ENCODE results near the gene FBLN2. TPM values are rescaled to one million over a fixed set of nuclear protein-coding genes. Genes with fewer than 3 reads are reported as not detected.

Gene FBLN2
- total RNA-seq, 1 donor from 2014 or later, result 67.5 TPM

DNA sequence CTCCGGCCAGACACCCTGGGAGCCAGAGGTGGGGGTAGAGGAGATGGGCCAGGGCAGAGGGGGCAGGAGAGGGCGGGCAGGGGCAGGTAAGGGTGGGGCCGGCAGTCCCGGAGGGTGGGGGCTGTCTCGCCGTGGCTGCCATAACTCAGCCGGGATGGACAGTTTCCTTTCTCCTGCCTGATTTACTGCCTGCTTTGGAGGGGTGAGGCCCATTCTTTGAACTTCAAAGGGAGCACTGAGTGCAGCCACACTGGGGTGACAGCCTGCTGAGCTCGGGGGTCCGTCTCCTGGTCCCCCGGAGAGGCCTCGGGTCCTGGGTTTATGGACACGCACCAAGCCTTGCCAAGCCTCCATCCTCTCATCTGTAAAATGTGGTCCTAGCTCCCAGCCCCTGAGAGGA is 135.4 kb downstream of the FBLN2 start:
- no peak for DNase-seq (ENCODE audit: low spot score in 2 of 2, unreplicated experiment in 2 of 2)
- Mint-ChIP-seq H3K9me3 (no peaks in the 10 kb centered on the region), H3K4me1 (peaks cover 35% of the 10 kb centered on the region), H3K27ac (no peak overlapping the region), H3K27me3 (ENCODE audit: low read depth) (peaks cover 8% of the 10 kb centered on the region), H3K4me3 (no peak overlapping the region), H3K36me3 (no peaks in the 10 kb centered on the region)
- no peak for TF ChIP-seq CTCF (IDR thresholded peaks at IDR 0.05; ENCODE audit: unreplicated experiment)

DNA sequence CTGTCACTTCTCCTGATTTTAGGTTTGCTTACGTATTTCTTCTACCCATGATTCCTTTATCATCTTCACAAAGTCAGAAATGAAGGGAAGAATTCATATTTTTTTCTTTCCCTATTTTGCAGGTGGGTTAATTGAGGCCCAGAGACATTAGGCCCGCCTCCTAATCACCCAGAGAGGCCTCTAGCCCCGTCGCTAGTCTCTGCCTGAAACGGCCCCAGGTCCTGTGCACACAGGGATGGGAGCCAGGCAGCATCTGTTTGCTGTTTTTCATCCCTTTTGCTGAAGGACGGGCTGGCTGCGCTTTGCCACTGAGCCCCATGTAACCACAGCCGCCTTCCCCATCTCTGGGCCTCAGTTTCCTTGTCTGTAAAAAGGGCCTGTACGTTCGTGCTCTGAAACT is 135.9 kb downstream of the FBLN2 start:
- H3K27ac Mint-ChIP-seq, result no peak overlapping the region
- no peak for TF ChIP-seq CTCF (IDR thresholded peaks at IDR 0.05; ENCODE audit: unreplicated experiment)
- no peaks in the 10 kb centered on the region for H3K9me3 Mint-ChIP-seq
- no peak overlapping the region for H3K4me3 Mint-ChIP-seq
- no peaks in the 10 kb centered on the region for H3K36me3 Mint-ChIP-seq
- peaks cover 8% of the 10 kb centered on the region for H3K27me3 Mint-ChIP-seq (ENCODE audit: low read depth)
- H3K4me1 Mint-ChIP-seq, result peaks cover 35% of the 10 kb centered on the region
- no peak for DNase-seq (ENCODE audit: low spot score in 2 of 2, unreplicated experiment in 2 of 2)

DNA sequence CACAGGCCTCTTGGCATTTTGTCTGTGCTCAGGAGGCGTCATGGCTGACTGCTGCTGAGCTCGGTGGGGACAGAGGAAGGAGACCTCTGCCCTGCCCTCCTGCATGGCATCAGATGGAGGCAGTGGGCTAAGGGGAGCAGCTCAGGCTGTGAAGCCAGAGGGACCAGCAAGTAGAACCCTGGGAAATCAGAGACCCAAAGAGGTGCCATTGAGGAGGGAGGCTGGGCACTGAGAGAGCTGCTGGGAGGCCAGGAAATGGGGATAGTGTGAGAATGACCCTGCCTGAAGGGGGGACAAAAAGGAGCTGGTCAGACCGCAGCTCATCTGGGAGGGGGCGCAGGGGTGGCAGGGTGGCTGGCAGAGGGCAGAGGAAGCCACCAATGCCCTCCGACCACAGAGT is 136.8 kb downstream of the FBLN2 start:
- peaks cover 3% of the 10 kb centered on the region for H3K27me3 Mint-ChIP-seq (ENCODE audit: low read depth)
- no peaks in the 10 kb centered on the region for H3K9me3 Mint-ChIP-seq
- no peaks in the 10 kb centered on the region for H3K36me3 Mint-ChIP-seq
- H3K27ac Mint-ChIP-seq, result no peak overlapping the region
- H3K4me1 Mint-ChIP-seq, result peaks cover 39% of the 10 kb centered on the region
- DNase-seq (ENCODE audit: low spot score in 2 of 2, unreplicated experiment in 2 of 2), result no peak
- H3K4me3 Mint-ChIP-seq, result no peak overlapping the region
- TF ChIP-seq CTCF (IDR thresholded peaks at IDR 0.05; ENCODE audit: unreplicated experiment), result no peak

DNA sequence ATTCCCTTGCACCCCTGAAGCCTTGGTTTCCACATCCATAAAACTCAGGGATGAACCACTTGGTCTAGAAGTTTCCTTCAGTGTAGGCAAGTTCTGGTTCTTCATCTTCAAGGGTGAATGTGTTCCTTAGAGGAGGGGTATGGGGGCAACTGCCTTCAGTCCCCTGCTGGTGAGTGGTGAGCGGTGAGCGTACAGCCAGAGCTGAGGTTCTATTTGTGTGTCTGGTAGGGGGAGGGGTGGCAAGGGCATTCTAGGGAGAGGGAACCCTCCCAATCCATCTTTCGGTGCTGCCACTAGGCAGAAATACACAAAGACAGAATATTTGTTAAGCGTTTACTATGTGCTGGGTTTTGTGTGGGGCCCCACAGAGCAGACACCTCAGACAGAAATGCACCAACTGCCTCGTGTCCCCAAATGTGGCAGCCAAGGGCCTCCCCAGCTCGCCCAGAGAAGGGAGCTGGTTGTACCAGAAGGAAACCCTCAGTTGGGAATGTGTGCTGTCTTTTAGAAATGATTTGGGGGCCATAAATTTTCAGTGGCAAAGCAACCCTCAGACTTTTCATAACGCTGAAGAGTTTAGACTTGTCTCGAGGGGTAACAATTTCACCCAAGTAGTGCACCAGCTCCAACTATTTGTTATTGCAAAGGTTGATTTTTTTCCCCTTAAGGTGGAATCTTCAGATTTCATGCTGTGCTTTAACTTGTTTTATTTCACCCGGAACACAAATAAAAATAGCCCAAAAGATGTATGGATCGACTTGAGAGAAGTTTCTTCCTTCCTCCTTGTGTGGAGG is 137.6 kb downstream of the FBLN2 start:
- H3K9me3 Mint-ChIP-seq, result no peaks in the 10 kb centered on the region
- no peak for TF ChIP-seq CTCF (IDR thresholded peaks at IDR 0.05; ENCODE audit: unreplicated experiment)
- H3K4me3 Mint-ChIP-seq, result no peak overlapping the region
- peaks cover 3% of the 10 kb centered on the region for H3K27me3 Mint-ChIP-seq (ENCODE audit: low read depth)
- peaks cover 44% of the 10 kb centered on the region for H3K4me1 Mint-ChIP-seq
- DNase-seq (ENCODE audit: low spot score in 2 of 2, unreplicated experiment in 2 of 2), result no peak
- no peaks in the 10 kb centered on the region for H3K36me3 Mint-ChIP-seq
- peak overlapping the region; percentile 17 for H3K27ac Mint-ChIP-seq

GRCh38 chr3:13687517-13687943 is 138.6 kb downstream of the FBLN2 start:
- no peak overlapping the region for H3K27ac Mint-ChIP-seq
- no peaks in the 10 kb centered on the region for H3K36me3 Mint-ChIP-seq
- no peak overlapping the region for H3K4me3 Mint-ChIP-seq
- DNase-seq (ENCODE audit: low spot score in 2 of 2, unreplicated experiment in 2 of 2), result no peak
- peaks cover 5% of the 10 kb centered on the region for H3K27me3 Mint-ChIP-seq (ENCODE audit: low read depth)
- no peak for TF ChIP-seq CTCF (IDR thresholded peaks at IDR 0.05; ENCODE audit: unreplicated experiment)
- peaks cover 5% of the 10 kb centered on the region for H3K9me3 Mint-ChIP-seq
- H3K4me1 Mint-ChIP-seq, result peaks cover 44% of the 10 kb centered on the region

Other genes with a start within 250 kb of the FBLN2 start
- 25.9 to 27.9 TPM (median 26.7 TPM) in 3 replicates for gene NUP210, start 128.8 kb upstream of the FBLN2 start, total RNA-seq
- gene HDAC11, start 68.8 kb upstream of the FBLN2 start, total RNA-seq, result 15.4 to 19.1 TPM (median 16.4 TPM) in 3 replicates